Fibroblast of skin of right biceps (primary cell): ENCODE results near the gene KIF5C.
"Not testable (repeated sequence)": the region's sequence is repeated elsewhere in the genome, so short reads cannot be mapped to it uniquely, and the experiment has no call there.

ENCODE experiments used
- DNase-seq: peaks from one replicate; pipeline ENCODE4 v3.0.0-alpha.2; 2013

KIF5C gene

DNA sequence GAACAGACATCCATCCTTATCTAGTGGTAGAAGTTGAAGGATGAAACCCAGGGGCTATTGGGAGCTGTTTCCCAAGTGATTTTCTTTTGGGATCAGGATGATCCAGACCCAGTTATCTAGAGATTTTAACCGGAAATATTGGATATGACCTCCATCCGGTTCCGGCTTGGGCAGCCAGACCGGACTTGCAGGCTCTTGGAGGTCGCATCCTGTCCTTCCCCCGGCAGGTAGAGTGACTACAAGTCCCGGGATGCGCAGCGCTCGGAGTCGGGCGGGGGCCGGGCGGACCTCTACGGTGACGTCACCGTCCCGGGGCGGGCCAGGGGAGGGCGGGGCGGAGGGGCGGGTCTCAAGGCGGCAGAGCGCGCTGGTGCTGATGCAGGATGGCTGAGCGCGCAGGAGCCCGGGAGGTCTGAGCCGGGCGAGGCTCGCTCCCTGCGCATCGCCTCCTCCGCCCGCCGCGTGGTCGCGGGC lies at the start of gene KIF5C:
KIF5C (plus strand) TSS at position 360 of the 474 bp plus-strand sequence. CDS start 391 bp downstream, outside the sequence.
- DNase-seq: peak; percentile 83

- no peak for DNase-seq
These were observed 48.2 kb upstream of the KIF5C start for GRCh38 chr2:148826791-148827190.

GRCh38 chr2:148828941-148829340 lies 46.1 kb upstream of the KIF5C start:
- DNase-seq: no peak

DNA sequence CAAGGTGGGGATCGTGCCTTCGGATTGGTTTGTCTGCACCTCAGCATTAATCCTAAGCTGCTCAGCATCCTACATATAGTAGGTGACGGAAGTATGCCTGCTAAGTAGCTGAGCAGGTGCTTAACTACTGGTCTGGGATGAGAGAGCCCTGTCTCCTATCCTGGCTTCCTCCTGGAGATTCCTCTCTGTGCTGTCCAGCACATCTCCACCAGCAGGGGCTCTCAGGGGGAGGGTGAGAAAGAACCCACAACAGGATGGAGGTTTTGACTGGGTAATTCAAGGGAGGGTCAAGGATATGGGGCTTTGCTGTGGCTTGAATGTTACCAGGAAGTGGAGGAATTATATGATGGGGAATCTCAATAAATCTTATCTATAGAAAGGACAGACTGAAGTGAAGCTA lies 45.4 kb upstream of the KIF5C start:
- DNase-seq: no peak

DNA sequence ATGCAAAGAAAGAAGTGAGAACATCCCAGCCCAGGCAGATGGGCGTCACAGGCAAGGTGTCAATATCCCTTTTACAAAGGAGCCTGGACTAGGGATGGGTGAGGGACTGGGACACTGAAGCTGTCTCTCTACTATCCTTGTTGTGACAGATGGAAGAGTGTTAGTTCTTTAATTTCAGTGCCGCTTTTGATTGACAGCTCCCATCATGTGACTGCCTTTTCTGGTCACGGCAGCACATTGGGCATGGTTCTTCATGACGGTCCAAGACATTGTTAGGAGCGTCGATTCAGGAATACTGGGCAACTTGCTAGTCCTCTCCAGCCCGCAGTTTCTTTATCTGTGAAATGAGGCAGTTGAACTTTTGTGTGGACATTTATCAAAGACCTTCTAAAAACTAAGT lies 42.4 kb upstream of the KIF5C start:
- DNase-seq: no peak

DNA sequence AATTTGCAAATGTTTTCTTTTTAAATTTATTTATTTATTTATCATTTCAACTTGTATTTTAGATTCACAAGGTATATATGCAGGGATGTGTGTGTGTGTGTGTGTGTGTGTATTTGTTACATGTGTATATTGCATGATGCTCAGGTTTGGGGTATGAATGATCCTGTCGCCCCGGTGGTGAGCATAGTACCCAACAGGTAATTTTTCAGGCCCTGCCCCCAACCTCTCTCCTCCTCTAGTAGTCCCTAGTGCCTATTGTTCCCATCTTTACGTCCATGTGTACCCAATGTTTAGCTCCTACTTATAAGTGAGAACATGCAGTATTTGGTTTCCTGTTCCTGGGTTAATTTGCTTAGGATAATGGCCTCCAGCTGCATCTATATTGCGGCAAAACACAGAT lies 33.0 kb upstream of the KIF5C start:
- no peak for DNase-seq

GRCh38 chr2:148848146-148848545 lies 26.9 kb upstream of the KIF5C start:
- DNase-seq: no peak

DNA sequence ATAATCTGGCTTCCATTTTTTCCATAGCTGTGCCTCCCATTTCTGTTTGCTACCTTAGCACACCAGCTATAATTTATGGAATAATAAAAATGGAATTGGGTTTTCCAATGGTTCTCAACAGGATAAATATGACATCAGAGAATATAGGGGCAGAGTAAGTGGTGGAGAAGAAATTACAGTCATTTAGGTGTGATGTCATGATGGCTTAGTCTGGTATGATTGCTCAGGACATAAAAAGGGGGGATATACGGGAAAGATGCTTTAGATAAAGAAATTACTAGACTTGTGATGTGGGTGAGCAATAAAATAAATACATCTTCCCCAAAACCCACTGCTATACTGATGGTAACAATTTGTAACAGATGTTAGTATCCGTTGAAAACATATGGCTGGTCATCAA lies 21.6 kb upstream of the KIF5C start:
- DNase-seq: peak; percentile 1

GRCh38 chr2:148860037-148860436 lies 15.0 kb upstream of the KIF5C start:
- no peak for DNase-seq

- no peak for DNase-seq
These were observed 13.7 kb upstream of the KIF5C start for GRCh38 chr2:148861367-148861766.

DNA sequence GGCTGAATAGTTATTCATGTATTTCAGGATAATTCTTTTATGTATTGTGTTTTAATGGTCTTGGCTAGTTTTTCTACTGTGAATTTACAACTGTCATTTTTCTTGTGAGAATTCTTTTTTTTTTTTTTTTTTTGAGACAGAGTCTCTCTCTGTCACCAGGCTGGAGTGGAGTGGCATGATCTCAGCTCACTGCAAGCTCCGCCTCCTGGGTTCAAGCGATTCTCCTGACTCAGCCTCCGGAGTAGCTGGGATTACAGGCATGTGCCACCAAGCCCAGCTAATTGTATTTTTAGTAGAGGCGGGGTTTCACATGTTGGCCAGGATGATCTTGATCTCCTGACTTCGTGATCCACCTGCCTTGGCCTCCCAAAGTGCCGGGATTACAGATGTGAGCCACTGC lies 12.5 kb upstream of the KIF5C start:
- not testable (repeated sequence) for DNase-seq

GRCh38 chr2:148865512-148865911 lies 9.5 kb upstream of the KIF5C start:
- DNase-seq: no peak

DNA sequence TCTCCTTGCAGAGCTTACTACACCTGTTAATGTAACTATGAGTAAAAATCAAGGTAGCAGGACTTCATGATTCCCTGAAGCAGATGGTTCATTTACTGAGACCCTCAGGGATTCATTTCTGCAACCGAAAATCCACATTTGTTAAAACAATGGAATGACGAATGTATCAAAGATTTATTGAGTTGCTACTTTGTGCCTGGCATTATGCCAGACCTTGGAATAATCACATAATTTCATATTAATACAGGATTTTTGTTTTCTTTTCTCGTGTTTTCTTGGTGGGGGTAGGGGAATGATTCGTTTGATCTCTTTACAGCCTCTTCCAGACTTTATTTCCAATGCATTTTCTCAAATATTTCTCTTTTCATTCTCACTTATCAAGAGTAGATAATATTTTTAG lies 8.9 kb upstream of the KIF5C start:
- no peak for DNase-seq

DNA sequence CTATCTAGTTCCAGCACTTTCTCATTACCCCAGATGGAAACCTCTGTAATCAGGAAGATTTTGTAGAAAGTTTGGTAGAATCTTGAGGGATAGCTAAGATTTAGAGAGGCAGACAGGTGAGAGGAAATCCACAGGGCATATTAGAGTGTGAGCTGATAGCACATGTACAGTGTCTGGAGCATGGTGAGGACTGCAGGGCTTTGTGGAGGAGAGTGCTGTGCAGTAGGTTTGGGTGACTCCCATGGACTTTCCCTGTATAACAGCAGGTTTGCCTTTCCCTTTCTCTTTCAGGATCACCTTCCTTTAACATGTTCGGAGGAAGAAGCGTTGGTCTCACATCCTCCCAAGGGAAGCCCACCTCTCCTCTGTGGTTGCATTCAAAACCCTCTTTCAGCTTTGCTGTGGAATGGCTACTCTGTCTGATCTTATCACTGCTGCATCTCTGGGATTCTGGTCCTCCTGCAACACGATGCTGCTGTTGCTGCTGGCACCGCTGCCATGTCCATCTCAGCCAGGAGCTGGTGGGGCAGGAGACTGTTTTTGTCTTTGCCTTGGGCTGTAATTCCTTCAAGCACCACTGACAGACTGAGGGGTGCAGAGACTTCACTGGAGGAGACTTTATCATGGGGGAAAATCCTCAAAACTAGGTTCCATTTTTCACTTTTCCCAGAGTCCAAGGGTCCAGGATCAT lies 7.8 kb upstream of the KIF5C start:
- no peak for DNase-seq

- no peak for DNase-seq
These were observed 492 bp downstream of the KIF5C start for GRCh38 chr2:148875387-148876051.

DNA sequence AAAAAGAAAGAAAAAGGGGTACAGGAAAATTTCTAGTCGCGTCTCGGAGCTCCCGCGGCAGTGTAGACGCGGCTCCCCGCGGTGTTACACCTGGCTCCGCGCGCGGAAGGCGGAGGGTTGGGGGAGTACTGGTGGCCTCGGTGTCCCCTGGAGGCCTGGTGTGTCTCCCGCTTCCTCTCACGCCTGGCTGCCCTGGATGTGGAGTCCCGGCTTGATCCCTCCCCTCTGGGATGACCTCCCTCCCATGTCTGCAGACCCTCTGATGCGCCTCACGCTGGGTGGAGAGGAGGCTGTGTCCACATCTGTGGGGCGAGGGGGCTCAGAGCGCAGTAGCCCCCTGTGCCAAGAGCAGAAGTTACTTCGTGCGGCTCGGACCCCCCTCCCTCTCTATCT lies 1.2 kb downstream of the KIF5C start:
- no peak for DNase-seq

DNA sequence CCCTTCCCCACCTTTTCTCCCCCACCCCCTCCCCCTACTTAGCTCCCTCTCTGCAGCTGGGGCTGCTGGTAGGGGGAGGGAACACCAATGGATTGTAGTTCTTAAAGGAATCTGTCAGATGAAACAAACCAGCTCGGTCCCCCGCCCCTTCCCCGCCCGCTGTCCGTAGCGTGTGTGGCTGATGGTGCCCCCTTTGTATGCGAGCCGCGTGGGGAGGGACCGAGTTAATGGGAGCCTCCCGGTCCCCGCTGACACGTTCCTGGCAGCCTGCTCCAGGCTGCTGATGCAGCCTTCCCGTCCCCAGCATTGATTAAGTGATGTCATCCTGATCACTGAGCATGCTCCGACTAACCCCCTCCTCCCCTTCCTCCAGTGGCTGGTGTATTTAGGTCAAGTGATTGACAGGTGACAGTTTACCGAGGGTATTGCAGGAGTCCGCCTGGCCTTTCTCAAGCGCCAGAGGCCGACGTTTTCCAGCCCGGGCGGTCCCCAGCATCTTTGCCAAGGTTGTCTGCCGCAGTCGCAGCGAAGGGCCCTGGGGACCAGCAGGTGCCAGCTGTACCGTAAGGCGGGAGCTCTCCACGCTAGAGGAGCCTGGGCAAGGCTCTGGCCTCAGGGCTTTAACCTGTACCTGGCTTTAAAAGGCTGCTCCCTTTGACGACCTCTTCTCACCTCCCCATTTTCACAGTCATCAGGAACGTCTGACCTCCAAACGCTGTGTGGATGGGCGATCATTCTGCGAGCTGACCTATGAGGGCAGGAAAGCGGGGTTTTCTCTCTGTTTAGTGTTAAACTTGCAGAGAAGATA lies 1.8 kb downstream of the KIF5C start:
- DNase-seq: no peak

DNA sequence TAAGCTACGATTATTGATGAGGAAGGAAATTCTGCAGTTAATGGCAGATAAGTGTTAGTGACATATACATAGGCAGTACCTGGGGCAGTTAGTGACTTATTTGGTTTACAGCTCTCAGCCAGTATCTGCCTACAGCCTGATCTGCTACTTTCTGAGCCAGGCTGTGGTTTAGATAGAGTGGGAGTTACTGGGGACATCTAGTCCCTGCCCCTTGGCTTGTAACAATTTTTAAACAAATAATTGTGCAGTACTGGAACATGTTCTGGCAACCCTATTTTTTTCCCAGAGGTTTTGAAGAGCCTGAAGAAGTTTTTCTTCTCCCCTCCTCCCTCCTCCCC lies 2.3 kb downstream of the KIF5C start:
- no peak for DNase-seq

DNA sequence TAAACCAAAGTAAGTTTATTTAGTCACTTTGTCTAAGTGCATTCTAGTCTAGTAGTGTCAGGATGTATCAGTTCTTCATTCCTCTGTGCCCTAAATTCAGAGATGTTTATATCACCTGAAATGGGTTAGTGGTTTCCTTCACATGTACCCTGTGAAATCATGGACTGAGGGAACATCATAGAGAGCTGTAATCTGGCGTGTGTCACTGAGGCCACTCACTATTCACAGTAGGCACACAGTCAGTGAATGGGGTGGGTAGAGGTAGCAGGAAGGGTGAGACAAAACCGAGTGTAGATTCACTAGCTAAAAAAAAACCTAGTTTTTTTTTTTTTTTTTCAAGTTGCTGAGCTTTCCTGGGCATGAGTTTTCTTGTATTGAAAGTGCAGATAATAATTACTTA lies 5.6 kb downstream of the KIF5C start:
- DNase-seq: no peak

DNA sequence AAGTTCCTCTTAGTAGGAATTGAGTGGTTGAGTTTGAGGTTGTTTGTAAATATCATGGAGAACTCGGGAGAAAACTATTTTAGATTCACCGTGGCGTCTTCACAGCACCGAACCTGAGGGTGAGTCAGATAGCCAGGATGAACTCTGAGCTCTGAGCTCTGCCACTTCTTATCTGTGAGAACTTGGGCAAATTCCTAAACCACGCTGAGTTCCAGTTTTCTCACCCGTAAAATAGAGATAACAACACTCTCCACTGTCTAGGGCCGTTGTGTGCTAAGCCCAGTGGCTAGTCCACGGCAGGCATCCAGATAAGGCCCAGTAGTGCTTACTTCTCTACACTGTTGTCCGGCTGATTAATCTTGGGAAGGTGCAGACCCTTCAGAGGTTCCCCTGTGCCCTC lies 7.0 kb downstream of the KIF5C start:
- no peak for DNase-seq

DNA sequence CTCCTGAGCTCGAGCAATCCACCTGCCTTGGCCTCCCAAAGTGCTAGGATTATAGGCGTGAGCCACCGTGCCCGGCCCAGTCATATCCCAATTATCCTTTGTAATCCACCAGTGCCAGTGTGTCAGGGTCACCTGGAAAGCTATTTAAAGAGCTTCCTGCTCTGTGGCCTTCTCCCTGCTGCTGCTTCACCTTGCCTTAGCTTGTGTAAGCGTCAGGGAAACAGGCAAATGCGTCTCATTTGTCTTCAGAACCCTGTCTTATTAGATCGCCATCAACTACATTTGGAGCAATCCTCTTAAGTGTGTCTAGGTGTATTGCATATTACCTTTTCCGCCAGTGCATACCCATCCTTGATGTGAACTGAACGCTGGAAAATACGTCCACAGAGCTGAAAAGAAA lies 10.2 kb downstream of the KIF5C start:
- DNase-seq: no peak

- DNase-seq: no peak
These were observed 11.0 kb downstream of the KIF5C start for GRCh38 chr2:148885988-148886387.

- DNase-seq: no peak
These were observed 12.4 kb downstream of the KIF5C start for GRCh38 chr2:148887350-148888002.
